A549 (cell line): ENCODE data around the gene FOXP1.

Experiments used
- CHD2 ChIP-seq: fragments of 150-350 bp; IDR thresholded peaks from 2 replicates; pipeline ENCODE4 v1.6.1; 2014; ENCODE audit warnings: low read length; ENCODE audit not compliant: partially characterized antibody
- TF ChIP-seq, protein P1 (sequence below): fragments of >200 bp; sonication (Bioruptor Twin); formaldehyde crosslinking; IDR thresholded peaks from 3 replicates; pipeline ENCODE4 v1.5.1; 2016

DNA sequence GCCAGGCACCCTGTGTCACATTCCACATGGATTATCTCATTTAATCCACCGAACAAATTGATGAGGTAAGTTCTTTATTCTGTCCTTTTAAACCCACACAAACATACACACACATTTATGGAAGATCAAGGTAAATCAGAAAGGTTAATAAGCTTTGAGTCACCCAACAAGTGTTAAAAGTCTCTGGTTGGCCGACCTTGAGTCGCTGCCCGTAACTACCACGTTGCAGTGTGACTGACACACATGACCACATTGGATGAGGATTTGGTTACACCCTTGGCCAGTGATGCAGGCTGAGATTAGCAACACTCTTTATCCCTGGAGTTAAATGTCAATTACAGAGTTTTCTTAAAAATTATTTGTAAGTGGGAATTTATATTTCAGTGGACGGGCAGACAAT is 19.2 kb downstream of the FOXP1 start:
- TF ChIP-seq, protein P1, sequence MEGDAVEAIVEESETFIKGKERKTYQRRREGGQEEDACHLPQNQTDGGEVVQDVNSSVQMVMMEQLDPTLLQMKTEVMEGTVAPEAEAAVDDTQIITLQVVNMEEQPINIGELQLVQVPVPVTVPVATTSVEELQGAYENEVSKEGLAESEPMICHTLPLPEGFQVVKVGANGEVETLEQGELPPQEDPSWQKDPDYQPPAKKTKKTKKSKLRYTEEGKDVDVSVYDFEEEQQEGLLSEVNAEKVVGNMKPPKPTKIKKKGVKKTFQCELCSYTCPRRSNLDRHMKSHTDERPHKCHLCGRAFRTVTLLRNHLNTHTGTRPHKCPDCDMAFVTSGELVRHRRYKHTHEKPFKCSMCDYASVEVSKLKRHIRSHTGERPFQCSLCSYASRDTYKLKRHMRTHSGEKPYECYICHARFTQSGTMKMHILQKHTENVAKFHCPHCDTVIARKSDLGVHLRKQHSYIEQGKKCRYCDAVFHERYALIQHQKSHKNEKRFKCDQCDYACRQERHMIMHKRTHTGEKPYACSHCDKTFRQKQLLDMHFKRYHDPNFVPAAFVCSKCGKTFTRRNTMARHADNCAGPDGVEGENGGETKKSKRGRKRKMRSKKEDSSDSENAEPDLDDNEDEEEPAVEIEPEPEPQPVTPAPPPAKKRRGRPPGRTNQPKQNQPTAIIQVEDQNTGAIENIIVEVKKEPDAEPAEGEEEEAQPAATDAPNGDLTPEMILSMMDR: no peak
- no peak for TF ChIP-seq CHD2
